Endothelial cell of umbilical vein (primary cell): Measurements from ENCODE around the gene ATG4D. TPM values are rescaled to one million over a fixed set of nuclear protein-coding genes. Genes with fewer than 3 reads are reported as not detected.

Experiments used
- BruUV-seq: library from RNA; stranded (reverse); fragments of 400-500 nt; replicated peaks from 2 replicates; lab custom pipeline; 2021; lab: Mats Ljungman, UMichigan
- CTCF ChIA-PET: fragments of 300-600, 350-600 bp; sonication (Branson Sonifier 250); formaldehyde crosslinking; loops from one replicate; lab custom pipeline; 2021; ENCODE audit warnings: antibody characterized with exemption, inconsistent platforms; lab: Charles Lee
- POLR2A ChIA-PET: fragments of 300-600, 350-600 bp; sonication (Branson Sonifier 250); formaldehyde crosslinking; loops from one replicate; lab custom pipeline; 2021; ENCODE audit warnings: antibody characterized with exemption, inconsistent platforms; lab: Charles Lee
- DNase-seq: peaks from one replicate; pipeline ENCODE4 v3.0.0-alpha.2; 2011; ENCODE audit warnings: low read depth, low spot score
- FAIRE-seq: peaks from 2 replicates; lab custom pipeline; 2011; peaks lifted over from hg19 to GRCh38; lab: Jason Lieb, UNC
- H2AFZ ChIP-seq: 2 replicates; pipeline ENCODE4 v1.6.0; 2012; ENCODE audit warnings: low read depth, low read length, control low read depth, inconsistent platforms
- H3K27ac ChIP-seq: 2 replicates; pipeline ENCODE4 v1.5.1; 2011; ENCODE audit warnings: low read depth, mild to moderate bottlenecking, control low read depth, low read length, moderate library complexity; ENCODE audit not compliant: insufficient read depth
- H3K27me3 ChIP-seq, 2 experiments: 2 replicates each; pipeline versions ENCODE4 v1.6.0 to v1.6.1; 2011; ENCODE audit warnings: low read length in 2 of 2, mixed read lengths in 1 of 2; ENCODE audit not compliant: control insufficient read depth in 2 of 2, insufficient read depth in 2 of 2
- H3K36me3 ChIP-seq, 2 experiments: 2 replicates in 1 of 2; 3 replicates in 1 of 2; pipeline ENCODE4 v1.5.1; 2011; ENCODE audit warnings: low read length in 2 of 2, mild to moderate bottlenecking in 1 of 2, moderate library complexity in 1 of 2; ENCODE audit not compliant: control insufficient read depth in 2 of 2, insufficient read depth in 2 of 2; ENCODE audit errors: extremely low read depth in 1 of 2
- H3K4me1 ChIP-seq: 3 replicates; pipeline ENCODE4 v1.5.1; 2011; ENCODE audit warnings: mild to moderate bottlenecking, low read length; ENCODE audit not compliant: control insufficient read depth, insufficient read depth; ENCODE audit errors: extremely low read depth
- H3K4me2 ChIP-seq: 2 replicates; pipeline ENCODE4 v1.6.1; 2011; ENCODE audit warnings: low read length, control low read depth, mixed read lengths; ENCODE audit not compliant: insufficient read depth
- H3K4me3 ChIP-seq, 3 experiments: fragments of 200-600 bp in 1 of 3; sonication (generic), shearing (Covaris generic) in 1 of 3; replicated peaks in 1 of 3; 2 replicates each; pipeline ENCODE4 v1.5.1; 2011 to 2016; ENCODE audit warnings: control low read depth in 3 of 3, low read length in 3 of 3, mild to moderate bottlenecking in 2 of 3, inconsistent platforms in 1 of 3, low read depth in 1 of 3, moderate library complexity in 1 of 3; ENCODE audit not compliant: insufficient read depth in 1 of 3
- H3K79me2 ChIP-seq: 2 replicates; pipeline ENCODE4 v1.6.0; 2012; ENCODE audit warnings: low read length, inconsistent platforms; ENCODE audit not compliant: control insufficient read depth, insufficient read depth
- H3K9ac ChIP-seq: replicated peaks from 2 replicates; pipeline ENCODE3; 2011; ENCODE audit warnings: low read length, control low read depth; ENCODE audit not compliant: insufficient read depth; ENCODE audit errors: extremely low read depth
- H3K9me1 ChIP-seq: replicated peaks from 3 replicates; pipeline ENCODE4 v1.6.0; 2011; ENCODE audit warnings: mild to moderate bottlenecking, low read length; ENCODE audit not compliant: control insufficient read depth, insufficient read depth; ENCODE audit errors: extremely low read depth
- H3K9me3 ChIP-seq: replicated peaks from 2 replicates; pipeline ENCODE4 v1.5.1; 2012; ENCODE audit warnings: low read length, inconsistent platforms; ENCODE audit not compliant: control insufficient read depth, insufficient read depth
- H4K20me1 ChIP-seq: replicated peaks from 2 replicates; pipeline ENCODE3; 2011; ENCODE audit warnings: mild to moderate bottlenecking, low read length; ENCODE audit not compliant: control insufficient read depth, insufficient read depth; ENCODE audit errors: extremely low read depth
- CTCF ChIP-seq, 2 donors: IDR thresholded peaks; 1 replicate in 1 of 2; 2 replicates in 1 of 2; pipeline ENCODE4 v1.5.1; 2011; ENCODE audit warnings: low read length in 2 of 2, mild to moderate bottlenecking in 2 of 2, moderate library complexity in 2 of 2, control low read depth in 1 of 2, inconsistent platforms in 1 of 2, low read depth in 1 of 2; ENCODE audit not compliant: insufficient read depth in 1 of 2; ENCODE audit errors: extremely low read depth in 1 of 2
- EZH2 ChIP-seq: IDR thresholded peaks from 2 replicates; pipeline ENCODE4 v1.6.1; 2012; ENCODE audit warnings: borderline replicate concordance, low read depth, mild to moderate bottlenecking, moderate library complexity, low read length, inconsistent platforms; ENCODE audit not compliant: severe bottlenecking
- FOS ChIP-seq: IDR thresholded peaks from 2 replicates; pipeline ENCODE4 v1.6.1; 2011; ENCODE audit warnings: mild to moderate bottlenecking, low read length, moderate library complexity, borderline replicate concordance; ENCODE audit not compliant: insufficient read depth
- GATA2 ChIP-seq: IDR thresholded peaks from 2 replicates; pipeline ENCODE4 v1.7.0; 2011; ENCODE audit warnings: low read depth, mild to moderate bottlenecking, moderate library complexity, mixed read lengths, low read length; ENCODE audit not compliant: insufficient read length, insufficient read depth
- JUN ChIP-seq: IDR thresholded peaks from 2 replicates; pipeline ENCODE4 v1.6.1; 2011; ENCODE audit warnings: borderline replicate concordance, low read depth; ENCODE audit not compliant: insufficient read length, insufficient read depth
- MAX ChIP-seq: IDR thresholded peaks from 2 replicates; pipeline ENCODE4 v1.6.1; 2011; ENCODE audit not compliant: insufficient read depth, insufficient read length
- MYC ChIP-seq: IDR thresholded peaks from one replicate; pipeline ENCODE4 v1.6.1; 2011; ENCODE audit warnings: mild to moderate bottlenecking, low read depth, low read length
- POLR2A ChIP-seq: IDR thresholded peaks from 2 replicates; pipeline ENCODE4 v1.6.1; 2012; ENCODE audit warnings: low read depth, mild to moderate bottlenecking, control low read depth, low read length
- POLR2AphosphoS5 ChIP-seq: IDR thresholded peaks from 2 replicates; pipeline ENCODE4 v1.6.1; 2012; ENCODE audit warnings: low read depth, mild to moderate bottlenecking, control low read depth, low read length, moderate library complexity; ENCODE audit not compliant: insufficient read depth
- dilution Hi-C: fragments of 300-500 bp; cut with MboI; formaldehyde crosslinking; loops from one replicate; pipeline ENCODE4 v1.15.0; 2019; ENCODE audit warnings: low sequenced_read_pairs; ENCODE audit not compliant: extremely low pct_ligation_motif_present
- intact Hi-C: fragments of 100-400 bp; cut with micrococcal nuclease; formaldehyde crosslinking; loops from one replicate; pipeline ENCODE4 v1.10.0; 2022
- polyA plus RNA-seq, 4 experiments: library from polyadenylated mRNA; depleted of rRNA in 3 of 4; stranded (reverse) in 3 of 4; unstranded in 1 of 4; fragments of >200 nt; gene quantifications; 2 replicates each; pipeline versions ENCODE4 v1.2.1 to v1.2.3, GENCODE V29; 2011 to 2012; ENCODE audit warnings: missing spikeins in 1 of 4
- total RNA-seq: library from RNA; stranded (reverse); gene quantifications from 2 replicates; pipeline ENCODE4 v1.2.3, GENCODE V29; 2021

The ATG4D gene
- total and polyA plus RNA-seq, 2 donors (not counting 3 experiments of a cell fraction or from before 2014, with no cell fraction given): 19.8 to 24.9 TPM

GRCh38 chr19:10549733-10550132, 6.0 kb downstream of the ATG4D start:
- H2AFZ ChIP-seq: no peak overlapping the region
- H3K4me2 ChIP-seq: no peak overlapping the region
- FAIRE-seq (no peak), DNase-seq (no peak)
- H3K27ac ChIP-seq: no peak overlapping the region
- no TSS peak for BruUV-seq
- H3K36me3 ChIP-seq: peaks cover 4 to 31% of the 10 kb centered on the region in 2 experiments
- H3K9me1 ChIP-seq: no peaks in the 10 kb centered on the region
- H3K4me1 ChIP-seq: no peaks in the 10 kb centered on the region
- no peaks in the 10 kb centered on the region for H3K9me3 ChIP-seq
- no peaks in the 10 kb centered on the region for H4K20me1 ChIP-seq
- no peaks in the 10 kb centered on the region for H3K27me3 ChIP-seq
- H3K4me3 ChIP-seq: no peak overlapping the region
- POLR2A ChIA-PET: no interaction called here
- no peak overlapping the region for H3K9ac ChIP-seq
- intact Hi-C loops: no loop called here
- TF ChIP-seq EZH2 (no peak), MYC (no peak), GATA2 (no peak), POLR2A (no peak), CTCF (IDR thresholded peaks at IDR 0.05; ENCODE audit: extremely low read depth in 1 of 2, insufficient read depth in 1 of 2, low read depth in 1 of 2, low read length in 2 of 2) (no peak), POLR2AphosphoS5 (no peak), JUN (no peak), MAX (no peak), FOS (no peak)
- peaks cover 2% of the 10 kb centered on the region for H3K79me2 ChIP-seq
- CTCF ChIA-PET: no interaction called here
- dilution Hi-C loops: no loop called here
